SK-N-SH (cell line): Measurements from ENCODE around the gene C1QTNF2. TPM values are rescaled to one million over a fixed set of nuclear protein-coding genes. Genes with fewer than 3 reads are reported as not detected.

Source experiments
- CTCF ChIA-PET: fragments of 300-600, 350-600 bp; formaldehyde crosslinking; extraction: SDS; loops from one replicate; lab custom pipeline; 2021; lab: Yijun Ruan, JAX
- POLR2A ChIA-PET: fragments of 350-600 bp; sonication (Branson Sonifier 250); formaldehyde crosslinking; extraction: SDS; loops from one replicate; lab custom pipeline; 2020; ENCODE audit warnings: antibody characterized with exemption, inconsistent platforms; lab: Yijun Ruan, JAX
- DNase-seq: peaks from one replicate; pipeline ENCODE4 v3.0.0; 2012
- H2AFZ ChIP-seq: fragments of 200-600 bp; sonication (generic); 2 replicates; pipeline ENCODE4 v1.8.1; 2016; ENCODE audit warnings: antibody characterized with exemption, mild to moderate bottlenecking, low read depth
- H3F3A ChIP-seq: fragments of 200-600 bp; sonication (generic); replicated peaks from 2 replicates; pipeline ENCODE3; 2016; ENCODE audit warnings: antibody characterized with exemption, mild to moderate bottlenecking; ENCODE audit not compliant: insufficient read depth
- H3K27ac ChIP-seq, 2 experiments: fragments of 200-500 bp in 1 of 2; fragments of 200-600 bp in 1 of 2; sonication (Bioruptor generic) in 1 of 2; sonication (generic), shearing (Covaris generic) in 1 of 2; 2 replicates each; pipeline versions ENCODE4 v1.5.1 to v1.6.1; 2014 to 2016; ENCODE audit warnings: low read depth in 2 of 2, inconsistent platforms in 1 of 2, low read length in 1 of 2, mild to moderate bottlenecking in 1 of 2, mixed read lengths in 1 of 2
- H3K27me3 ChIP-seq: fragments of 200-600 bp; sonication (generic), shearing (Covaris generic); 2 replicates; pipeline ENCODE4 v1.6.1; 2016; ENCODE audit warnings: mixed run types; ENCODE audit not compliant: insufficient read depth
- H3K36me3 ChIP-seq, 2 experiments: fragments of 200-500 bp in 1 of 2; fragments of 200-600 bp in 1 of 2; sonication (Bioruptor generic) in 1 of 2; sonication (generic) in 1 of 2; replicated peaks in 1 of 2; 2 replicates each; pipeline versions ENCODE3 to v1.5.1; 2014 to 2016; ENCODE audit warnings: low read length in 1 of 2, mild to moderate bottlenecking in 1 of 2; ENCODE audit not compliant: insufficient read depth in 2 of 2, control insufficient read depth in 1 of 2
- H3K4me1 ChIP-seq, 2 experiments: fragments of 200-500 bp in 1 of 2; fragments of 200-600 bp in 1 of 2; sonication (Bioruptor generic) in 1 of 2; sonication (generic), shearing (Covaris generic) in 1 of 2; 2 replicates each; pipeline versions ENCODE4 v1.5.1 to v1.6.1; 2014 to 2016; ENCODE audit warnings: low read depth in 1 of 2, low read length in 1 of 2, mixed run types in 1 of 2; ENCODE audit not compliant: insufficient read depth in 2 of 2, control insufficient read depth in 1 of 2
- H3K4me2 ChIP-seq: fragments of 200-600 bp; sonication (generic), shearing (Covaris generic); 2 replicates; pipeline ENCODE4 v1.6.1; 2017; ENCODE audit warnings: mixed run types
- H3K4me3 ChIP-seq, 2 experiments: fragments of 200-500 bp in 1 of 2; fragments of 200-600 bp in 1 of 2; sonication (Bioruptor generic) in 1 of 2; sonication (generic), shearing (Covaris generic) in 1 of 2; 2 replicates each; pipeline versions ENCODE4 v1.5.1 to v1.8.1; 2014 to 2016; ENCODE audit warnings: low read depth in 2 of 2, inconsistent platforms in 1 of 2, low read length in 1 of 2, mild to moderate bottlenecking in 1 of 2, mixed read lengths in 1 of 2, moderate library complexity in 1 of 2
- H3K79me2 ChIP-seq: fragments of 200-600 bp; sonication (generic); 2 replicates; pipeline ENCODE4 v1.8.1; 2017; ENCODE audit warnings: mild to moderate bottlenecking; ENCODE audit not compliant: insufficient read depth
- H3K9ac ChIP-seq: fragments of 200-600 bp; sonication (generic); 2 replicates; pipeline ENCODE4 v1.6.1; 2017; ENCODE audit warnings: mixed run types
- H3K9me2 ChIP-seq: fragments of 200-600 bp; sonication (generic); 2 replicates; pipeline ENCODE4 v1.6.1; 2017; ENCODE audit warnings: mixed run types
- H3K9me3 ChIP-seq: fragments of 200-600 bp; sonication (generic); 2 replicates; pipeline ENCODE4 v1.6.1; 2017; ENCODE audit warnings: mixed run types, mild to moderate bottlenecking, moderate library complexity
- H4K20me1 ChIP-seq: fragments of 200-600 bp; sonication (generic); 2 replicates; pipeline ENCODE4 v1.6.1; 2017; ENCODE audit warnings: mild to moderate bottlenecking, mixed run types; ENCODE audit not compliant: insufficient read depth
- FOSL2 ChIP-seq: IDR thresholded peaks from 2 replicates; pipeline ENCODE4 v1.4.0; 2012; ENCODE audit warnings: low read depth, mild to moderate bottlenecking, moderate library complexity, borderline replicate concordance
- FOXJ3 ChIP-seq: sonication (generic); formaldehyde crosslinking; IDR thresholded peaks from 2 replicates; pipeline ENCODE4 v1.5.1; 2020; ENCODE audit warnings: mild to moderate bottlenecking, missing genetic modification reagents
- GABPA ChIP-seq: IDR thresholded peaks from 2 replicates; pipeline ENCODE4 v1.4.0; 2012; ENCODE audit warnings: low read depth, mild to moderate bottlenecking
- JUND ChIP-seq: IDR thresholded peaks from 2 replicates; pipeline ENCODE4 v1.4.0; 2012
- MAX ChIP-seq: IDR thresholded peaks from 2 replicates; pipeline ENCODE4 v1.4.0; 2012; ENCODE audit warnings: low read depth
- MEF2A ChIP-seq: IDR thresholded peaks from 2 replicates; pipeline ENCODE4 v1.4.0; 2012; ENCODE audit warnings: low read depth, borderline replicate concordance
- MXI1 ChIP-seq: IDR thresholded peaks from 2 replicates; pipeline ENCODE4 v1.6.1; 2012; ENCODE audit warnings: mild to moderate bottlenecking, low read depth, low read length, improper control_type of control experiment
- PBX3 ChIP-seq: IDR thresholded peaks from 2 replicates; pipeline ENCODE4; 2012
- POLR2AphosphoS5 ChIP-seq: IDR thresholded peaks from 2 replicates; pipeline ENCODE4 v1.6.1; 2012; ENCODE audit warnings: low read depth, low read length
- RAD21 ChIP-seq: IDR thresholded peaks from 2 replicates; pipeline ENCODE4 v1.6.1; 2012; ENCODE audit warnings: mild to moderate bottlenecking, low read length
- RCOR1 ChIP-seq: fragments of 150-350 bp; IDR thresholded peaks from 2 replicates; pipeline ENCODE4 v1.6.1; 2017; ENCODE audit warnings: antibody characterized with exemption, low read length
- RFX5 ChIP-seq: IDR thresholded peaks from 2 replicates; pipeline ENCODE4 v1.6.1; 2012; ENCODE audit warnings: mild to moderate bottlenecking, improper control_type of control experiment, low read length
- SIN3A ChIP-seq: IDR thresholded peaks from 2 replicates; pipeline ENCODE4 v1.6.1; 2012; ENCODE audit warnings: low read depth, mild to moderate bottlenecking, low read length, moderate library complexity, borderline replicate concordance
- SMC3 ChIP-seq: IDR thresholded peaks from 2 replicates; pipeline ENCODE4 v1.6.1; 2012; ENCODE audit warnings: low read depth, low read length, improper control_type of control experiment
- TAF1 ChIP-seq: IDR thresholded peaks from 2 replicates; pipeline ENCODE4 v1.6.1; 2012; ENCODE audit warnings: low read depth, mild to moderate bottlenecking, low read length, moderate library complexity, borderline replicate concordance
- TEAD4 ChIP-seq: IDR thresholded peaks from 2 replicates; pipeline ENCODE4 v1.4.0; 2012; ENCODE audit warnings: mild to moderate bottlenecking, borderline replicate concordance; ENCODE audit not compliant: insufficient read depth
- USF1 ChIP-seq: IDR thresholded peaks from 2 replicates; pipeline ENCODE4 v1.4.0; 2012; ENCODE audit warnings: low read depth, borderline replicate concordance
- USF2 ChIP-seq: fragments of 150-350 bp; IDR thresholded peaks from 2 replicates; pipeline ENCODE4 v1.6.1; 2017; ENCODE audit warnings: antibody characterized with exemption, low read length, low read depth, borderline replicate concordance
- WGBS: methylation state at CpG from one replicate; pipeline ENCODE4 v1.1.6; 2017; ENCODE audit warnings: low lambda C conversion rate; 5-methylcytosine and 5-hydroxymethylcytosine counted together
- polyA plus RNA-seq, 3 experiments: library from polyadenylated mRNA; depleted of rRNA; stranded (reverse); fragments of >200 nt; gene quantifications; 2 replicates each; pipeline ENCODE4 v1.2.3, GENCODE V29; 2012

The C1QTNF2 gene
- polyA plus RNA-seq, 1 of the 3 experiments (the other 2 are of a cell fraction): 0.67 TPM

- TF ChIP-seq PBX3 (0 out of 2 replicates have a peak, but pooled peaks have one; percentile 4), SMC3 (no peak), SIN3A (peak; percentile 60; the same call in 1 of the 2 replicates), TAF1 (peak; percentile 68; the same call in 1 of the 2 replicates), RAD21 (no peak)
These were observed 29.3 kb upstream of the C1QTNF2 start, which contains the start of gene FAM200C (continued) for GRCh38 chr5:160399402-160400353.

GRCh38 chr5:160398806-160399205 is 28.4 kb upstream of the C1QTNF2 start:
- peak overlapping the region; percentile 84 to 96; a peak in 3 of 4 replicates for H3K27ac ChIP-seq
- ChIA-PET POLR2A (no interaction called here), CTCF (interaction anchor here (1.5 to 3.7 kb wide), 2 partner anchors 8 to 412 kb away, joined by 4 to 26 read pairs; no protein-coding TSS in a partner anchor)
- peak overlapping the region; percentile 98 for H3K9ac ChIP-seq
- peaks cover 11% of the 10 kb centered on the region for H3F3A ChIP-seq
- DNase-seq: no peak
- H2AFZ ChIP-seq: peak overlapping the region; percentile 88; the same call in 1 of the 2 replicates
- peaks cover 20 to 37% of the 10 kb centered on the region in 2 experiments for H3K36me3 ChIP-seq
- peak; percentile 10; the same call in 1 of the 2 replicates for TF ChIP-seq MXI1
- no peak for TF ChIP-seq GABPA
- H3K4me3 ChIP-seq: peak overlapping the region; percentile 80 to 85
- H3K4me1 ChIP-seq: peaks cover 0 to 9% of the 10 kb centered on the region in 2 experiments; a peak in 2 of 4 replicates
- H3K79me2 ChIP-seq: peaks cover 56% of the 10 kb centered on the region
- no peaks in the 10 kb centered on the region for H3K9me3 ChIP-seq
- no peaks in the 10 kb centered on the region for H3K27me3 ChIP-seq
- no peaks in the 10 kb centered on the region for H4K20me1 ChIP-seq
- no peaks in the 10 kb centered on the region for H3K9me2 ChIP-seq
- 33% methylated on average over 4 of the region's 4 CpGs for WGBS
- H3K4me2 ChIP-seq: peak overlapping the region; percentile 87

GRCh38 chr5:160397492-160397891 is 27.1 kb upstream of the C1QTNF2 start:
- 100% methylated on average over 1 of the region's 1 CpG for WGBS
- Histone ChIP-seq H3K36me3 (peaks cover 10 to 27% of the 10 kb centered on the region in 2 experiments), H3K9me2 (no peaks in the 10 kb centered on the region), H3K27ac (no peak overlapping the region), H2AFZ (no peak overlapping the region), H3K79me2 (peaks cover 65% of the 10 kb centered on the region), H3K27me3 (no peaks in the 10 kb centered on the region), H3K9me3 (no peaks in the 10 kb centered on the region), H3K4me1 (peaks cover 0 to 9% of the 10 kb centered on the region in 2 experiments; a peak in 2 of 4 replicates), H3F3A (peaks cover 17% of the 10 kb centered on the region), H3K4me3 (no peak overlapping the region), H3K9ac (no peak overlapping the region), H3K4me2 (peak overlapping the region; percentile 87; the same call in 1 of the 2 replicates), H4K20me1 (no peaks in the 10 kb centered on the region)
- ChIA-PET POLR2A (no interaction called here), CTCF (interaction anchor here (0.9 to 10.0 kb wide), 2 partner anchors 52 to 374 kb away, joined by 3 to 99 read pairs; no protein-coding TSS in a partner anchor)
- no peak for DNase-seq
- TF ChIP-seq TEAD4 (no peak), RAD21 (no peak), PBX3 (no peak), RFX5 (no peak), FOXJ3 (no peak), MAX (no peak), GABPA (no peak), SMC3 (no peak), USF2 (no peak), MXI1 (no peak), MEF2A (no peak), FOSL2 (no peak), JUND (no peak), POLR2AphosphoS5 (no peak), USF1 (no peak), RCOR1 (no peak)
